HL-60 (cell line): Measurements from ENCODE around the gene ZNF692.

Experiments used
- DNase-seq, 2 experiments: peaks; one replicate each; pipeline ENCODE4 v3.0.0-alpha.2; 2010 to 2020; ENCODE audit warnings: low read depth in 1 of 2, low spot score in 1 of 2
- H3K27ac ChIP-seq: fragments of 250-450 bp; sonication (Bioruptor Pico); replicated peaks from 2 replicates; pipeline ENCODE4 v1.5.1; 2020; ENCODE audit warnings: mild to moderate bottlenecking, moderate library complexity
- H3K27me3 ChIP-seq: fragments of 250-450 bp; sonication (Bioruptor Pico); 2 replicates; pipeline ENCODE4 v1.5.1; 2021; ENCODE audit warnings: mild to moderate bottlenecking, moderate library complexity; ENCODE audit not compliant: insufficient read depth, poor library complexity, severe bottlenecking
- H3K4me3 ChIP-seq: replicated peaks from 2 replicates; pipeline ENCODE4 v1.5.1; 2011; ENCODE audit warnings: mild to moderate bottlenecking, control low read depth, low read length; ENCODE audit not compliant: insufficient read depth
- CTCF ChIP-seq: IDR thresholded peaks from one replicate; pipeline ENCODE4 v1.5.1; 2011; ENCODE audit warnings: low read length, control low read depth, inconsistent platforms; ENCODE audit not compliant: insufficient read depth
- GABPA ChIP-seq: IDR thresholded peaks from 2 replicates; pipeline ENCODE4 v1.6.1; 2012; ENCODE audit warnings: low read depth
- POLR2AphosphoS5 ChIP-seq: IDR thresholded peaks from 2 replicates; pipeline ENCODE4 v1.6.1; 2012; ENCODE audit warnings: low read depth
- SPI1 ChIP-seq: IDR thresholded peaks from 2 replicates; pipeline ENCODE4 v1.6.1; 2012; ENCODE audit warnings: low read depth, mild to moderate bottlenecking, borderline replicate concordance
- TF ChIP-seq, protein P1 (sequence below): IDR thresholded peaks from 2 replicates; pipeline ENCODE4 v1.6.1; 2012; ENCODE audit warnings: low read depth; ENCODE audit not compliant: insufficient replicate concordance

The ZNF692 gene

GRCh38 chr1:248839168-248839555 is 19.7 kb downstream of the ZNF692 start:
- peak overlapping the region; percentile 97 for H3K27ac ChIP-seq
- TF ChIP-seq CTCF (no peak), GABPA (no peak), POLR2AphosphoS5 (no peak), SPI1 (no peak)
- TF ChIP-seq, protein P1, sequence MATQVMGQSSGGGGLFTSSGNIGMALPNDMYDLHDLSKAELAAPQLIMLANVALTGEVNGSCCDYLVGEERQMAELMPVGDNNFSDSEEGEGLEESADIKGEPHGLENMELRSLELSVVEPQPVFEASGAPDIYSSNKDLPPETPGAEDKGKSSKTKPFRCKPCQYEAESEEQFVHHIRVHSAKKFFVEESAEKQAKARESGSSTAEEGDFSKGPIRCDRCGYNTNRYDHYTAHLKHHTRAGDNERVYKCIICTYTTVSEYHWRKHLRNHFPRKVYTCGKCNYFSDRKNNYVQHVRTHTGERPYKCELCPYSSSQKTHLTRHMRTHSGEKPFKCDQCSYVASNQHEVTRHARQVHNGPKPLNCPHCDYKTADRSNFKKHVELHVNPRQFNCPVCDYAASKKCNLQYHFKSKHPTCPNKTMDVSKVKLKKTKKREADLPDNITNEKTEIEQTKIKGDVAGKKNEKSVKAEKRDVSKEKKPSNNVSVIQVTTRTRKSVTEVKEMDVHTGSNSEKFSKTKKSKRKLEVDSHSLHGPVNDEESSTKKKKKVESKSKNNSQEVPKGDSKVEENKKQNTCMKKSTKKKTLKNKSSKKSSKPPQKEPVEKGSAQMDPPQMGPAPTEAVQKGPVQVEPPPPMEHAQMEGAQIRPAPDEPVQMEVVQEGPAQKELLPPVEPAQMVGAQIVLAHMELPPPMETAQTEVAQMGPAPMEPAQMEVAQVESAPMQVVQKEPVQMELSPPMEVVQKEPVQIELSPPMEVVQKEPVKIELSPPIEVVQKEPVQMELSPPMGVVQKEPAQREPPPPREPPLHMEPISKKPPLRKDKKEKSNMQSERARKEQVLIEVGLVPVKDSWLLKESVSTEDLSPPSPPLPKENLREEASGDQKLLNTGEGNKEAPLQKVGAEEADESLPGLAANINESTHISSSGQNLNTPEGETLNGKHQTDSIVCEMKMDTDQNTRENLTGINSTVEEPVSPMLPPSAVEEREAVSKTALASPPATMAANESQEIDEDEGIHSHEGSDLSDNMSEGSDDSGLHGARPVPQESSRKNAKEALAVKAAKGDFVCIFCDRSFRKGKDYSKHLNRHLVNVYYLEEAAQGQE = no peak
- no peaks in the 10 kb centered on the region for H3K27me3 ChIP-seq
- H3K4me3 ChIP-seq = peak overlapping the region; percentile 90
- DNase-seq = no peak

- Histone ChIP-seq H3K27ac (peak overlapping the region; percentile 97), H3K27me3 (no peaks in the 10 kb centered on the region), H3K4me3 (peak overlapping the region; percentile 90)
- DNase-seq = peak; percentile 77 to 90
- TF ChIP-seq POLR2AphosphoS5 (peak; percentile 58), SPI1 (peak; percentile 54; the same call in 1 of the 2 replicates), CTCF (no peak)
- TF ChIP-seq, protein P1 = peak; percentile 62
These were observed 20.3 kb downstream of the ZNF692 start for GRCh38 chr1:248838357-248839167.

- peak within 1 kb of the TSS; percentile 97 for H3K27ac ChIP-seq
- H3K27me3 ChIP-seq = no peaks in the 10 kb centered on the region
- peak; percentile 86 to 98 for DNase-seq
- no peak for TF ChIP-seq SPI1
- peak; percentile 54 for TF ChIP-seq POLR2AphosphoS5
- peak within 1 kb of the TSS; percentile 90 for H3K4me3 ChIP-seq
These were observed 21.0 kb downstream of the ZNF692 start, which contains the start of gene ZNF672 for GRCh38 chr1:248837781-248838356. Gene ZNF672, plus strand, starts transcription at chr1:248838224. Its CDS starts 9,051 bp downstream, at chr1:248847275.

GRCh38 chr1:248837045-248837780 is 21.7 kb downstream of the ZNF692 start:
- Histone ChIP-seq H3K27me3 (no peaks in the 10 kb centered on the region), H3K4me3 (peak overlapping the region; percentile 90), H3K27ac (peak overlapping the region; percentile 97)
- TF ChIP-seq SPI1 (no peak), GABPA (no peak), CTCF (no peak), POLR2AphosphoS5 (no peak)
- TF ChIP-seq, protein P1 = no peak
- no peak for DNase-seq
